ENCODE data around the gene PDE4D. TPM values are rescaled to one million over a fixed set of nuclear protein-coding genes. Genes with fewer than 3 reads are reported as not detected.

The PDE4D gene
- total and polyA plus RNA-seq, 2 donors (not counting 3 experiments of a cell fraction or from before 2014, with no cell fraction given), result 34.5 to 51.2 TPM

DNA sequence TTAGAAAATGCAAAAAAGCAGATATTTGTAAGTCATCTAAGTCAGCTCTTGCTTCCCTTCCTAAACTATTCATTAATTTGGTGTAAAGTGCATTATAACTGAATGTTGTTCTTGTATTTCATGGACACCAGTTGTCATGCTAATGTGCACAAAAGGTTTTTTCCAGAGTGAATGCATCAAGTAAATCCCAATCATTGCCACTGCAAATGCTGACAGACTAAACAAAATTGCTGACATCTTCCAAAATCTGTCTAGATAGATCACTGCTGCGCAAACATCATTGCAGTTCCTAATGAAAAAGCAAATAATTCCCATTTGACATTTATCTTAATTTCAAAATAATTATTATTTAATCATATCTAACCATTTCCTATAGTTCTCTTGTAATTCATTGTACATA, 161.7 kb downstream of the PDE4D start:
- H3K27ac ChIP-seq (ENCODE audit: insufficient read depth, low read depth, low read length), result no peak overlapping the region
- POLR2A ChIA-PET, result no interaction called here
- H3K9me1 ChIP-seq (replicated peaks; ENCODE audit: control insufficient read depth, extremely low read depth, insufficient read depth, low read length), result no peaks in the 10 kb centered on the region
- TF ChIP-seq GATA2 (IDR thresholded peaks at IDR 0.05; ENCODE audit: insufficient read depth, insufficient read length, low read depth, low read length) (no peak), MAX (IDR thresholded peaks at IDR 0.05; ENCODE audit: insufficient read depth, insufficient read length) (no peak), JUN (IDR thresholded peaks at IDR 0.05; ENCODE audit: borderline replicate concordance, insufficient read depth, insufficient read length, low read depth) (no peak), MYC (IDR thresholded peaks at IDR 0.05; ENCODE audit: low read depth, low read length) (no peak), POLR2AphosphoS5 (IDR thresholded peaks at IDR 0.05; ENCODE audit: insufficient read depth, low read depth, low read length) (no peak), CTCF (IDR thresholded peaks at IDR 0.05; ENCODE audit: extremely low read depth in 1 of 2, insufficient read depth in 1 of 2, low read depth in 1 of 2, low read length in 2 of 2) (no peak), FOS (IDR thresholded peaks at IDR 0.05; ENCODE audit: borderline replicate concordance, insufficient read depth, low read length) (no peak), POLR2A (IDR thresholded peaks at IDR 0.05; ENCODE audit: low read depth, low read length) (no peak), EZH2 (IDR thresholded peaks at IDR 0.05; ENCODE audit: borderline replicate concordance, low read depth, low read length, severe bottlenecking) (no peak)
- FAIRE-seq (no peak), DNase-seq (ENCODE audit: low read depth, low spot score) (no peak)
- no peak overlapping the region for H3K4me3 ChIP-seq (replicated peaks in 1 of 3; ENCODE audit: insufficient read depth in 1 of 3, low read depth in 1 of 3, low read length in 3 of 3)
- dilution Hi-C loops (cut with MboI; ENCODE audit: extremely low pct_ligation_motif_present, low sequenced_read_pairs) (no loop called here), intact Hi-C loops (cut with micrococcal nuclease) (no loop called here)
- H3K36me3 ChIP-seq (ENCODE audit: control insufficient read depth in 2 of 2, extremely low read depth in 1 of 2, insufficient read depth in 2 of 2, low read length in 2 of 2), result no peaks in the 10 kb centered on the region
- H3K79me2 ChIP-seq (ENCODE audit: control insufficient read depth, insufficient read depth, low read length), result no peaks in the 10 kb centered on the region
- H3K9ac ChIP-seq (replicated peaks; ENCODE audit: extremely low read depth, insufficient read depth, low read length), result no peak overlapping the region
- CTCF ChIA-PET, result interaction anchor here (1.0 to 2.5 kb wide), 6 partner anchors 8 to 364 kb away, joined by 3 to 11 read pairs (median 4); no protein-coding TSS in a partner anchor
- no peak overlapping the region for H3K4me2 ChIP-seq (ENCODE audit: insufficient read depth, low read length)
- no peaks in the 10 kb centered on the region for H3K9me3 ChIP-seq (replicated peaks; ENCODE audit: control insufficient read depth, insufficient read depth, low read length)
- BruUV-seq (replicated peaks), result no TSS peak
- H4K20me1 ChIP-seq (replicated peaks; ENCODE audit: control insufficient read depth, extremely low read depth, insufficient read depth, low read length), result no peaks in the 10 kb centered on the region
- no peak overlapping the region for H2AFZ ChIP-seq (ENCODE audit: low read depth, low read length)
- H3K4me1 ChIP-seq (ENCODE audit: control insufficient read depth, extremely low read depth, insufficient read depth, low read length), result peaks cover 5% of the 10 kb centered on the region
- H3K27me3 ChIP-seq (ENCODE audit: control insufficient read depth in 2 of 2, insufficient read depth in 2 of 2, low read length in 2 of 2), result no peaks in the 10 kb centered on the region

Measured in endothelial cell of umbilical vein (primary cell).